ENCODE data around the gene BFSP1.
A peak's percentile ranks its signal among the peaks of the same experiment; 100 is the strongest.

BFSP1 gene

DNA sequence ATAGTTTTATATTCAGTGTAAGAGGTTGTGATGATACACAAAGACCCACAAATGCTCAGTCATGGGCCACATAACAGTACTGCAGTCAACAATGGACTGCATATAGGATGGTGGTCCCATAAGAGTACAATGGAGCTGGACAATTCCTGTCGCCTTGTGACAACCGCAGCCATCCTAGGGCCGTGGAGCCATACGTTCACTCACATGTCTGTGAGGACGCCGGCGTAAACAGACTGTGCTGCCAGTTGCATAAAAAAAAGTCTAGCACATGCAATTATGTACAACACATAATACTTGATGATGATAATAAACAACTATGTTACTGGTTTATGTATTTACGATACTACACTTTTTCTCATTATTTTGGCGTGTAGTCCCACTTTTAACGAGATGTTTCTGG lies 30.9 kb downstream of the BFSP1 start:
- TF ChIP-seq CSRNP3 (CRISPR knock-in tag; IDR thresholded peaks at IDR 0.05) (no peak), CSDC2 (CRISPR knock-in tag; IDR thresholded peaks at IDR 0.05) (no peak), ZFP3 (CRISPR knock-in tag; IDR thresholded peaks at IDR 0.05) (no peak), ZC3H10 (CRISPR knock-in tag; IDR thresholded peaks at IDR 0.05) (no peak), GLIS3 (CRISPR knock-in tag; IDR thresholded peaks at IDR 0.05) (no peak), TOX (CRISPR knock-in tag; IDR thresholded peaks at IDR 0.05; ENCODE audit: borderline replicate concordance) (no peak), PATZ1 (CRISPR knock-in tag; IDR thresholded peaks at IDR 0.05; ENCODE audit: borderline replicate concordance) (no peak), ESRRG (CRISPR knock-in tag; IDR thresholded peaks at IDR 0.05) (no peak), ZNF565 (CRISPR knock-in tag; conservative IDR thresholded peaks at IDR 0.05; ENCODE audit: low read depth) (no peak), BACH2 (CRISPR knock-in tag; IDR thresholded peaks at IDR 0.05; ENCODE audit: borderline replicate concordance) (no peak), RARB (CRISPR knock-in tag; IDR thresholded peaks at IDR 0.05) (no peak)
- TF ChIP-seq, protein P1, sequence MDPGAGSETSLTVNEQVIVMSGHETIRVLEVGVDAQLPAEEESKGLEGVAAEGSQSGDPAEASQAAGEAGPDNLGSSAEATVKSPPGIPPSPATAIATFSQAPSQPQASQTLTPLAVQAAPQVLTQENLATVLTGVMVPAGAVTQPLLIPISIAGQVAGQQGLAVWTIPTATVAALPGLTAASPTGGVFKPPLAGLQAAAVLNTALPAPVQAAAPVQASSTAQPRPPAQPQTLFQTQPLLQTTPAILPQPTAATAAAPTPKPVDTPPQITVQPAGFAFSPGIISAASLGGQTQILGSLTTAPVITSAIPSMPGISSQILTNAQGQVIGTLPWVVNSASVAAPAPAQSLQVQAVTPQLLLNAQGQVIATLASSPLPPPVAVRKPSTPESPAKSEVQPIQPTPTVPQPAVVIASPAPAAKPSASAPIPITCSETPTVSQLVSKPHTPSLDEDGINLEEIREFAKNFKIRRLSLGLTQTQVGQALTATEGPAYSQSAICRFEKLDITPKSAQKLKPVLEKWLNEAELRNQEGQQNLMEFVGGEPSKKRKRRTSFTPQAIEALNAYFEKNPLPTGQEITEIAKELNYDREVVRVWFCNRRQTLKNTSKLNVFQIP (CRISPR knock-in tag; IDR thresholded peaks at IDR 0.05; ENCODE audit: borderline replicate concordance, low read depth): no peak
- TF ChIP-seq, protein P2, sequence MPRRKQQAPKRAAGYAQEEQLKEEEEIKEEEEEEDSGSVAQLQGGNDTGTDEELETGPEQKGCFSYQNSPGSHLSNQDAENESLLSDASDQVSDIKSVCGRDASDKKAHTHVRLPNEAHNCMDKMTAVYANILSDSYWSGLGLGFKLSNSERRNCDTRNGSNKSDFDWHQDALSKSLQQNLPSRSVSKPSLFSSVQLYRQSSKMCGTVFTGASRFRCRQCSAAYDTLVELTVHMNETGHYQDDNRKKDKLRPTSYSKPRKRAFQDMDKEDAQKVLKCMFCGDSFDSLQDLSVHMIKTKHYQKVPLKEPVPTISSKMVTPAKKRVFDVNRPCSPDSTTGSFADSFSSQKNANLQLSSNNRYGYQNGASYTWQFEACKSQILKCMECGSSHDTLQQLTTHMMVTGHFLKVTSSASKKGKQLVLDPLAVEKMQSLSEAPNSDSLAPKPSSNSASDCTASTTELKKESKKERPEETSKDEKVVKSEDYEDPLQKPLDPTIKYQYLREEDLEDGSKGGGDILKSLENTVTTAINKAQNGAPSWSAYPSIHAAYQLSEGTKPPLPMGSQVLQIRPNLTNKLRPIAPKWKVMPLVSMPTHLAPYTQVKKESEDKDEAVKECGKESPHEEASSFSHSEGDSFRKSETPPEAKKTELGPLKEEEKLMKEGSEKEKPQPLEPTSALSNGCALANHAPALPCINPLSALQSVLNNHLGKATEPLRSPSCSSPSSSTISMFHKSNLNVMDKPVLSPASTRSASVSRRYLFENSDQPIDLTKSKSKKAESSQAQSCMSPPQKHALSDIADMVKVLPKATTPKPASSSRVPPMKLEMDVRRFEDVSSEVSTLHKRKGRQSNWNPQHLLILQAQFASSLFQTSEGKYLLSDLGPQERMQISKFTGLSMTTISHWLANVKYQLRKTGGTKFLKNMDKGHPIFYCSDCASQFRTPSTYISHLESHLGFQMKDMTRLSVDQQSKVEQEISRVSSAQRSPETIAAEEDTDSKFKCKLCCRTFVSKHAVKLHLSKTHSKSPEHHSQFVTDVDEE (CRISPR knock-in tag; IDR thresholded peaks at IDR 0.05): no peak
- TF ChIP-seq, protein P3, sequence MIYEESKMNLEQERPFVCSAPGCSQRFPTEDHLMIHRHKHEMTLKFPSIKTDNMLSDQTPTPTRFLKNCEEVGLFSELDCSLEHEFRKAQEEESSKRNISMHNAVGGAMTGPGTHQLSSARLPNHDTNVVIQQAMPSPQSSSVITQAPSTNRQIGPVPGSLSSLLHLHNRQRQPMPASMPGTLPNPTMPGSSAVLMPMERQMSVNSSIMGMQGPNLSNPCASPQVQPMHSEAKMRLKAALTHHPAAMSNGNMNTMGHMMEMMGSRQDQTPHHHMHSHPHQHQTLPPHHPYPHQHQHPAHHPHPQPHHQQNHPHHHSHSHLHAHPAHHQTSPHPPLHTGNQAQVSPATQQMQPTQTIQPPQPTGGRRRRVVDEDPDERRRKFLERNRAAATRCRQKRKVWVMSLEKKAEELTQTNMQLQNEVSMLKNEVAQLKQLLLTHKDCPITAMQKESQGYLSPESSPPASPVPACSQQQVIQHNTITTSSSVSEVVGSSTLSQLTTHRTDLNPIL (CRISPR knock-in tag; IDR thresholded peaks at IDR 0.05; ENCODE audit: low read depth): no peak
- no peak for ATAC-seq

DNA sequence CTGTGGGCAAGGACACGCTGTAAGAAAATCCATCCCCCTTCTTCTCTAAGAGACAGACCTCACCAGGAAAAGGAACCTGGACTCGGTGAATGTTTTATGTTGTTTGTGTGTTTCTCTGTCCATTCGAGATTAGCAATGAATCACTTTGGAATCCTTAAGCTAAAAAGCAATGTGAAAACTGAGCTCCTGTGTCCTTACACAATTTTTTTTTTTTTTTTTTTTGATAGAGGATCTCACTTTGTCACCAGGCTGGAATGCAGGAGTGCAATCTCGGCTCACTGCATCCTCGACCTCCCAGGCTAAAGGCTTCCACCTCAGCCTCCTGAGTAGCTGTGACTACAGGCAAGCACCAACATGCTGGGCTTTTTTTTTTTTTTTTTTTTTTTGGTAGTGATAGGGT lies 32.1 kb downstream of the BFSP1 start:
- TF ChIP-seq ZNF70 (CRISPR knock-in tag; IDR thresholded peaks at IDR 0.05) (no peak), ZNF8 (CRISPR knock-in tag; IDR thresholded peaks at IDR 0.05) (no peak)
- peak; percentile 45 for ATAC-seq

DNA sequence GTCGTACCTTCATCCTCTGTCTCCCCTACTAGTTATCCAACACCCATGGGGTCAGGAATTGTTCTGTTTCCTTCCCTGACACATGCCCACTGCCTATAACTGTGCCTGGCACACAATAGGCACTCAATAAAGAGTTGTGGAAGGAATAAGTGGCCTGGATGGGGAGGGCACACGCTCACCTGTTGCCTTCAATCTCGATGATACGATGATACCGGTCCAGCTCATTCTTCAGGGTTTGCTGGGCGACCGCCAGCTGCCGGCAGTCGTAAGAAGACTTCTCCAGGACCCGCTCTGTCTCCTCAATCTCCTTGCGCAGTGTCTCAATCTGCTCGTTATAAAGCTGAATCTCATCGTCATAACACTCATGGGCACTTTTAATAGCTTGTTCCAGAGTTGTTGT lies 32.5 kb downstream of the BFSP1 start:
- TF ChIP-seq ZNF70 (CRISPR knock-in tag; IDR thresholded peaks at IDR 0.05): no peak
- no peak for TF ChIP-seq CSRNP3 (CRISPR knock-in tag; IDR thresholded peaks at IDR 0.05)
- TF ChIP-seq, protein P1 (CRISPR knock-in tag; IDR thresholded peaks at IDR 0.05; ENCODE audit: borderline replicate concordance, low read depth): no peak
- TF ChIP-seq PATZ1 (CRISPR knock-in tag; IDR thresholded peaks at IDR 0.05; ENCODE audit: borderline replicate concordance): no peak
- TF ChIP-seq ZFP30 (CRISPR knock-in tag; IDR thresholded peaks at IDR 0.05): no peak
- no peak for TF ChIP-seq ZC3H10 (CRISPR knock-in tag; IDR thresholded peaks at IDR 0.05)
- no peak for TF ChIP-seq ZNF565 (CRISPR knock-in tag; conservative IDR thresholded peaks at IDR 0.05; ENCODE audit: low read depth)
- no peak for TF ChIP-seq OSR1 (CRISPR knock-in tag; IDR thresholded peaks at IDR 0.05)
- no peak for ATAC-seq

All from SK-N-SH treated with all-trans-retinoic acid at 6 μM for 48 hours (cell line).